NCI-H2107 (cell line): ENCODE results near the gene PTTG1IP.
"Not testable (repeated sequence)": the region's sequence is repeated elsewhere in the genome, so short reads cannot be mapped to it uniquely, and the experiment has no call there.

ENCODE experiments used
- DNase-seq: peaks from one replicate; lab custom pipeline; 2025; lab: John Stamatoyannopoulos, UW

PTTG1IP gene

DNA sequence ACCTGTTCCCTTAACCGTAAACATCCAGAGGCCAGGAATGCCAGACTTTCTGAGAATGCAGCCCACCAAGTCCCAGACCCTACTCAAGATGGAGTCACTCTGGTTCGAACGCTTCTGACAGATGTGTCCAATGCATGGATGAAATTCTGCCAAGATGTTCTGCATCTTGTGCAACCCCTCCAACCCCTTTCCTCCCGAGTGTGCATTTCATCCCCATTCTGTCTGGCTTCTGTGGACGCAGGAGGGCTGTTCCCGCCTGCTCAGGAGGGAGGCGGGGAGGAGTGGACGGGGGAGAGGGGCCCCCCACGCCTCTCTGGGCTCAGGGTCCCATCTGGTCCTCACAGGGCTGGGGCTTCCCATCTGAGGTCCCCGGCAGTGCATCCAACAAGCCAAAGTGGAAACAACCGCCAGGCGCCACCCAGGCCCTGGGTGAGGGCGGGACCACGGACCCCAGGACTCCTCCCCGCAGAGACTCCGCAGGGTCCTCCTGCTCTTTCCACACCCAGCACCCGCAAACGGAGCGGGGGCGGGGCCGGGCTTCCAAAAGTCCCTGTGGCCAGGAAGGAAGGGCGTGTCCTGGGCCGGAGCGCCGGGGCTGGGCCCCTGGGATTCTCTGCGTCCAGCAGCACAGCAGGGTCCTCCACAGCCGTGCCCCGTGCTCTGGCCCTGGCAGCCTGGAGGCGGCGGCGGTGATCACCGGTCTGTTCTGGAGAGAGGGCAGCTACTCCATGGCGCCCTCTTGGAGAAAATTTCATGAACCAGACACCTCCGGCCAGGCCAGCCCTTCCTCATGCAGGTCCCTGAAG lies 27.9 kb downstream of the PTTG1IP start:
- no peak for DNase-seq

DNA sequence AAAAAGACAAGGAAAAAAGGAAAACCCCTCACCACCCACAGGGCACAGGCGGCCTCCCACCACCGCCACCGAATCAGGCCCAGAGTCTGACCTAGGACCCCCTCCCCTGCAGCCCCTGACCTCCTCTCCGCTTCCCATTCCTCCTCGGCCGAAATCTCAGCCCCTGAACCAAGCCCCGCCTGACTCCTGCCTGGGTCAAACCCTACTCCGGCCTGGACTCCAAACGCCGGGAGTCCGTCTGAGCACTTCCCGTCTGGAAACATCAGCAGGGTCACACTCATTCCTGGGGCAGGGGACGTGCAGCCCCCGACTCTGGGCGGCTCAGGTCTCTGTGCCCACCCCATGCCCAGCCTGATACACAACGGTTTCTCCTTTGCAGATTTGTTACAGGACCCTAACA lies 29.2 kb downstream of the PTTG1IP start:
- no peak for DNase-seq

DNA sequence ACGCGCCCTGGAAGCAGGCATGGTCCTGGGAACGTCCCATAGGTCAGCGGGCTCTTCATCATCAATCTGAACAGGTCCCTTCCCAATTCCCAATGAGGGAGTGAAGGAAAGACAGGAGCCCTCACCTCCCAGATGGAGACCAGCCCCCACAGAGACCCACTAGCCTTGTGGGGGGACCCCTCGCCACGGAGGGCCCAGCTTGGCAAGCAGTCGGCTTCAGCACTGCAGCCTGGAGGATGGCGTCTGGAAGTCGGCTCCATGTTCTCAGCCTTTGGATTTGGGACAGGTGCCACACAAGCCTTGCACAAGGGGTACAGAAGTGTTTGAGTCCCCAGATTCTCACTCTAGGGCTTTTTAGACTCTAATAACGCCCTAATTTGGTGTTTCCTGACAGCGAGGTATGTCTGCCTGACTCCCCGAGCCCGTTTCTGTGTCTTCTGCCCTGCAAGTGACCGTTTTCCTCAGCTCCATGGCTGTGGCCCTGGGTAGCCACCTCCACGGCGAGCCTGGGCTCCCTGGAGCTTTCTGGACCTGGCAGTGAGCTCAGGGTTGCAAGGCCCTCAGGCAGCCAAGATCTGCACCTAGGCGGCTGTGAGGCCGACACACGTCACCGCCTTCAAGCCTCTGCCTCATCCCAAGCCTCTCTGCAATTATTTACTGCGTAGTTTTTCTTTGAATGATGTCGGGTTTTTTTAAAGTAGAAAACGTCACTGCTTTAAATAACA lies 30.6 kb downstream of the PTTG1IP start:
- DNase-seq: no peak

DNA sequence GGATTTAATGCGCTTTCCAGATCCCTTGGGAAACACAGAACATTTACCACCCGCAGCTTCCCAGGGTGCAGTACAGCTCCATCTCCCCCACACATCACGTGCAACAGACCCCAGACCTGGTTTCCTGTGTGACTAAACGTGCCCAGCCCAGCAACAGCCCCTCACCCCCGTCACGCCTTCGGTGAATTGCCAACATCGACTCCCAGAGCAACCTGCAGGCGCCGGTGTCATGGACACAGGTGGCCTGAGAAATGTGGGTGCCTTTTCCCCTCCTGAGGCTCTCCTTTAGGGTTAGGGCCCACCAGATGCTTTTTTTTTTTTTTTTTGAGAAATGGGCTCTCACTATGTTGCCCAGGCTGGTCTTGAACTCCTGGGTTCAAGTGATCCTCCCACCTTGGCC lies 31.4 kb downstream of the PTTG1IP start:
- no peak for DNase-seq

DNA sequence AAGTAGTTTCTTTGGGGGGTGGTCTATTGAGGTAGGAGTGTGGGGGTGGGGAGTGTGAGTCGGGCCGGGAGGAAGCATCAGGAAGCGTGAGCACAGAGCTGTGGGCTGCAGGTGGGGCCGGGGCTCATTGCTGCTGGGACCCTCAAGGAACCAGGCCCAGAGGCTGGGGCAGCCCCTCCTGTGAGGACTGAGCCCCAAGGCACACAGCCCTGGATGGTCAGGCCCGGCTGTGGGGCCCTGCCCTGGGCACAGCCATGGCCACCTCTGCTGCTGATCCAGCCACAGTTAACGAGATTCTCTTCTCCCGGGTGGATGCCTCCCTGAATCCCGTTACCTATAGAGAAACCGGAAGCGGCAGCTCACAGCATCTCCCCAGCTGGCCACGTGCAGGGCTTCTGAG lies 32.7 kb downstream of the PTTG1IP start:
- DNase-seq: no peak

DNA sequence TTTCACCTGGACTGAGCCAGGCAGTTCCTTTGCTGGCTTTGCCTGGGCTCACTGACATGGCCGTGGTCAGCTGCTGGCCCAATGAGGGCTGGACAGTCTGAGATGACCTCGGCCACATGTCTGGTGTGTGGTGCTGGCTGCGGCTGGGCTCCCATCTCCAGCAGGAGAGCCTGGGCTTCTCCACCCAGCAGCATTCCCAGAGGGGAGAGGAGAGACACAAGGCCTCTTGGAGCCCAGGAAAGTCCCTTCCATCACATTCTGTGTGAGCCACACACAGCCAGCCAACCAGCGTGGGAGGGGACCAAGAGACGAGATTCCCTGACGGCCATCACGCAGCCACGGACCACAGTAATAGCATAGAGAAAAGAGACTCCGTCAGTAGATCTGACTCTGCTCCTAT lies 34.5 kb downstream of the PTTG1IP start:
- no peak for DNase-seq

DNA sequence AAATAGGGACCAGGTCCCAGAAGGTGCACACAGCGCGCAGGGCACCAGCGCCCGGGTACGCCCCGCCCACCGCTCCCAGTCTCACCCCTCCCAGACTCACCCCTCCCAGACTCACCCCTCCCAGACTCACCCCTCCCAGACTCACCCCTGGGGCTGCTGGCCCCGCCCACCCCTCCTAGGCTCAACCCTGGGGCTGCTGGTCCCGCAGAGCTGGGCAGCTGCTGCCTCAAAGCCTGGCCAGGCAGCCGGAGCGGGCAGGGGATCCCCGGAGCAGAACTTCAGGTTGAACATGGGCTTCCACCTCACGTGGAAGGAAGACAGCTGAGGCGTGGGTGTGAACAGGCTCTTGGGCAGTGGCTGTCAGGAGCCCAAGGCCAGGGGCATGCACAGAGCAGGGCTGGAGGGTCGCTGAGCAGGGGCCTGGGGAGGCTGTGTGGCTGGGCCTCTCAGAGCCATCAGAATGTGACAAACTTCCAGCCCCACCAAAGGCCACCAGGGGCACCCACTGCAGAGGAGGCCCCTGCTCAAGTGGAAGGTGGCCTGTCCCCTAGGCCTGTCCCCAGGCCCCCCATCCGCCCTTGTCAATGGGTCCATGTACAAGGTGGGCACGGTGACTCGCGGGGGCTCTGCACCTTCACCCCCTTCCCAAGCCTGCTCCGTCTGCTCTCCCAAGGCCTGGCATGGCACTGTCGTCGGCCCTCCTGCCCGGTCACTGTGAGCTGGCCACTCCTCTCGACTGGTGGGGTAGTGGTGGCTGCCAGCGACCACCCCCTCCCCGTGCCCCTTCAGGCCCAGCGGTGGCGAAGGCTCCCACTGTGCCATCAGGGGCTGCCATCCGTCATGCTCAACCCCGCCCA lies 35.2 kb downstream of the PTTG1IP start:
- no peak for DNase-seq

DNA sequence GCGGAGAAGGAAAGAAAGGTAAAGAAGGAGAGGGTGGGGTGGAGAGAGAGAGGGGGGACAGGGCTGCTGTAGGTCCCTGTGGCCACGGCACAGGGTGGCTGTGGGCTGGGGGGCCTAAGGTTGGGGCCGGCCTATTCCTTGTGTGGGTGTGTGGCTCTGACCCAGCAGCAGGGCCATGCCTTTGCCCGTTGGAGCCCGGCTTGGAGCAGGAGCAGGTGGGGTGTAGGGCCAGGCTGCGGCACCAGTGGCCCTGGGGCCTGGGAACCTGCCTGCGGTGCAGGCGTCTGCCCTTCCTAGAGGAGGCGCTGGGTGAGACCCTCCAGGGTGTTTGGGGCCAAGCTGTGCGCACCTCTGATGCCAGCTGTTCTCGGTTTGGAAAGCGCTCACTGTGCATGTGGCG lies 36.0 kb downstream of the PTTG1IP start:
- DNase-seq: no peak

DNA sequence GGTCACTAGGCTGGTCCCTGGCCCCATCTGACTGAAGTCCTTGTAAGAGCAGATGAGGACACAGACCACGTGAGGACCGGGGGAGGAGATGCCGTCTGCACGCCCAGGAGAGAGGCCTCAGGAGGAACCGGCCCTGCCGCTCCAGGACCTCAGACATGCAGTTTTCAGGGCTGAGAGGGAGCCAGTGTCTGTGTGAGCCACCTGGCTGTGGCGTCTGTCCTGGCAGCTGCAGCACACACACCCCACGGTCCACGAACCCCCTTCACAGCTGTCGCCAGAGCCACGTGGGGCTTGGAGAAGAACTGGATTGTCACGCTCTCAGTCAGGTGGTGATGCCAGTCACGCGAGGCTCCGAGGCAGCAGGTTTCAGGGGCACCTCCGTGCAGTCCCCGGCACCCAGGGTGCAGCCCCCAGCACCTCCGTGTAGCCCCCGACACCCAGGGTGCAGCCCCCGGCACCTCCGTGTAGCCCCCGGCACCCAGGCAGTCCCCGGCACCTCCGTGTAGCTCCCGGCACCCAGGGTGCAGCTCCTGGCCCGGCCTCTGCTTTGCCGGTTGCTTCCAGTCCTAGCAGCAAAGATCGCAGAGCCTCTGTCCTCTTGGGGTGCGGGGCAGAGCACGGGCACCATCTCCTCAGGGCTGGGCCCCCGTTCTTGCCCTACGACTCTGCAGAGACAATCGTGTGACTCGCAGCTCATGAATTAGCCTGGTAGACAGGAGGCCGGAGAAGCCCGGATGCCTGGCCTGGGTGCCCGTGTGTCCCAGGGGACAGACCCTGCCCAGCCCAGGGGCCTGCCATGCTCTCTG lies 36.6 kb downstream of the PTTG1IP start:
- DNase-seq: no peak

DNA sequence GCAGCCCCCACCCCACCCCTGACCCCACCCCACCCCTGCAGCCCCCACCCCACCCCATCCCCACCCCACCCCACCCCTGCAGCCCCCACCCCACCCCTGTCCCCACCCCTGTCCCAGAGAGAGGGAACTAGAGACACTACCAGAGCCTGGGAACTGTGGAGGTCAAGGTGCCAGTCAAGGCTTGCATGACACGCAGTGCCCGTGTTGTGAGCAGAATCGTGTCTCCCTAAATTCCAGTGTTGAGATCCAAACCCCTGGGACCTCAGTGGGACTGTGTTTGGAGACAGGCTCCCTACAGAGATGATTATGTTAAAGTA lies 37.2 kb downstream of the PTTG1IP start:
- no peak for DNase-seq

DNA sequence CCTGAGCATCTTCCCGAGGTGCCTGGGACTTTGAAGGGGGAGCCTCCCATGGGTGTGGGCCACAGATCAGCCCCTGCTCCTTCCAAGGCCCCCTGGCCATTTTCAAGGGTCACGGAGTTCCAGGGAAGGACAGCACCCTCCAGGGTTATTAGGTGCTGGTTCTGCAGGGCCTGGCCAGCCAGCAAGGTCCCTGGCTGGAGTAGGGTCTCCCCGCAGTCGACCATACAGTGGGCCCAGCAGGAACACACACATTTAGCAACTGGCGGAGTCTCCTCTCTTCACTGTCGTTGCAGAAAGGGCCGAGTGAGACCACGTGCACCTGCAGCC lies 37.9 kb downstream of the PTTG1IP start:
- DNase-seq: no peak

DNA sequence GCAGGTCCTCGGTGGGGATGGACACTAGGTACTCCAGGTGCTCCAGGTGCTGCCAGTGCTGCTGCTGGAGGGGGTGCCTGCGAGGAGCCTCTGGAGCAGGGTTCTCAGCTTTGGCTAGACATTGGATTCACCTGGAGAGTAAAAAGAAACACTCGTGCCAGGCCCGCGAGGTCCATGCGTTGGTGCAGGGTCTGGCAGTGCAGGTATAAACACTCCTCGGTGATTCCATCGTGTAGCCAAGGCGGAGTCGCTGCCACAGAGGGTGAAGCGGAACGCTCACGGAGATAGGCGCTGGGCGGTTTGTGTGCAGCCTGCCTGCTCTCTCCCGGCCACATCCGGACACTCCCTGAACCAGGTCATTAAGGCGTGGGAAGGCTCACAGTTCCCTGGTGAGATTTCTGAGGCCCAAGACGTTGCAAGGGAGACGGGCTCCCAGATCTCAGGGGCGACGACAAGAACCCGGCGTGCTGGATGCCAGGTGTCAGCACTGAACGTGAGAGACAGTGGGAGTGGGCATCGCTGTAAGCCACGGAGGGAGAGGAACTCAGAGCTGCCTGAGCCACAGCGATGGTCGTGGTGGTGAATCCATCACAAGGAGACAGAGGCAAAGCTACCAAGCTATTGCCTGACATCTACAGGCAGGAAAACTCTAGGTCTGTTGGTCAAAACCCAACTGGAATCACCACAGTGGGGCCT lies 38.4 kb downstream of the PTTG1IP start:
- no peak for DNase-seq

DNA sequence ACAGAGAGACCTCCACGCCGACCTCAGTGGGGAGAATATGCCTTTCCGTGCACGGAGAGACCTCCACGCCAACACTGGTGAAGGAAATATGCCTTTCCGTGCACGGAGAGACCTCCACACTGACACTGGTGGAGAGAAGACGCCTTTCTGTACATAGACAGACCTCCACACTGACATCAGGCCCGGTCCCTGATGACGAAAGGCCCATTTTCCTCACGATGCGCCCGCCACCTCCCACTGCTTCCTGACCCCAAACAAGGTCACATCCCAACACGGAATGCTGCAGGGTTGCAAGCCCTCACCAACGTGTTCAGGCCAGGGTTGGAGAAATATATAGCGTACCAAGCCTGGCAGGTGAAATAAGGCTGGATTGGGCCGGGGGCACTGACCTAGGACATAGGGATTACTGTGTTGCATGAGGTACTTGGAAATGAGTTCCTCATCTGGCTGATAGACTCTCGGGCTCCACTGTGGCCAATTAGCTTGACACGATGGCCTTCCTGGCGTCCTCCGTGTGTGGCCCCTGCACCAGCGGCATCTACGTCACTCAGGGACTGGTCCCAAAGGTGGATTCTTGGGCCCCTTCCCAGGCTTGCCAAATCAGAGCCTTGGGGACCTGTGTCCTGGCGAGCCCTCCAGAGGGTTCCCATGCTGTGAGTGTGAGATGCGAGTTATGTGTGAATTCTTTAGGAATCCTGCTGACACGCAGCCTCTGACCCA lies 39.1 kb downstream of the PTTG1IP start:
- DNase-seq: no peak

DNA sequence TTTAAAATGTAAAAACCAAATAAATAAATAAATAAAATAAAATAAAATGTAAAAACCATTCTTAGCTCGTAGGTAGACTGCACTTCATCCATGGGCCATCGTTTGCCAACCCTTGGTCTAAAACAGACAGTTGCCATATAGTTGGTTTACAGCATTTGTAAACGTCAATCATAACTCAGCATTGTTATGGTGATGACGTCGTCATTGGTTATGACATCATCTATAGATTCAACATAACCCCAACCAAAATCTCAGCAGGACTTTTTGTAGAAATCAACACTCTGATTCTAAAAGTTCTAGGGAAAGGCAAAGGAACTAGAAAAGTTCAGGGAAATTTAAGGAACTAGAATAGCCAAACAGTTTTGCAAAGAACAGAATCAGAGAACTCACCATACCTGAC lies 39.8 kb downstream of the PTTG1IP start:
- no peak for DNase-seq

DNA sequence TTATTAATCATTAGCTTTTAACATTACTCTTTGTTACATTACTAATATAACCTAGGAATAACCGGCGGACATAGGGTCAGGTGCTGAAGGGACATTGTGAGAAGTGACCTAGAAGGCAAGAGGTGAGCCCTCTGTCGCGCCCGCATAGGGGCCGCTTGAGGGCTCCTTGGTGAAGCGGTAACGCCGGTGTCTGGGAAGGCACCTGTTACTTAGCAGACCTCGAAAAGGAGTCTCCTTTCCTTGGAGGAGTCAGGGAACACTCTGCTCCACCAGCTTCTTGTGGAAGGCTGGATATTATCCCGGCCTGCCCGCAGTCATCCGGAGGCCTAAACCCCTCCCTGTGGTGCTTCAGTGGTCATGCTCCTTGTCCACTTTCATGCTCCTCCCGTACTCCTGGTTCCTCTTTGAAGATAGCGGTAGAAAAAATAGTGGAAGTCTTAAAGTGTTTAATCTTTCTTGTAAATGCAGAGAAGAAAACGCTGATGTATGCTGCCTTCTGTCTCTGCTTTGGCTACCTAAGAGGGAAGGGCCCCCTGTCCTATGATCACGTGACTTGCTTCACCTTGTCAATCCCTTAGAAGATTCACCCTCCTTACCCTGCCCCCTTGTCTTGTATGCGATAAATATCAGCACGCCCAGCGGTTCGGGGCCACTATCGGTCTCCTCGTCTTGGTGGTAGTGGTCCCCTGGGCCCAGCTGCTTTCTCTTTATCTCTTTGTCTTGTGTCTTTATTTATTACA lies 40.8 kb downstream of the PTTG1IP start:
- not testable (repeated sequence) for DNase-seq

DNA sequence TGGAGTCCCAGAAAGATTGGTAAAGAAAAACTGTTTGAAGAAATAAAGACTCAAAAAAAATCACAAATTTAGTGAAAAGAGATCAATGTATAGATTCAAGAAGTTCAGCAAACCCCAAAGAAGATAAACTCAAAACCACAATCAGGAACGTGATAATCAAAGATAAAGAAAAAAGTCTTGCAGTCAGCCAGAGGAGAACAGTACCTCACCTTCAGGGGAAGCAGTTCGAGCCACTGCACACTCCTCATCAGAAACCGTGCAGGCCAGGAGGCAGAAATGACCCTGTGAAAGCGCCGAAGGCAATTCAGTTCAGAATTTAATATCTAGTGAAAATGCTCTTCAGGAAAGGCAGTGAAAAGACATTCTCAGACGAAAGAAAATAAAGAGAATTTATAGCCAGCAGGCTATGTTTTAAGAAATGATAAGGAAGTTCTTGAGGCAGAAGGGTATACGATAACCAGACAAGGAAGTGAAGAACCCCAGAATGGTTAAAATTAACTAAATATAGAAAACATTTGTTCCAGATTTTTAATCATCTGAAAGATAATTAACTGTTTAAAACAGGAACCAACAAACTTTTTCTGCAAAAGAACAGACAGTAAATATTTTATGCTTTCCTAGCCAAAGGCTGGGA lies 42.1 kb downstream of the PTTG1IP start:
- no peak for DNase-seq

DNA sequence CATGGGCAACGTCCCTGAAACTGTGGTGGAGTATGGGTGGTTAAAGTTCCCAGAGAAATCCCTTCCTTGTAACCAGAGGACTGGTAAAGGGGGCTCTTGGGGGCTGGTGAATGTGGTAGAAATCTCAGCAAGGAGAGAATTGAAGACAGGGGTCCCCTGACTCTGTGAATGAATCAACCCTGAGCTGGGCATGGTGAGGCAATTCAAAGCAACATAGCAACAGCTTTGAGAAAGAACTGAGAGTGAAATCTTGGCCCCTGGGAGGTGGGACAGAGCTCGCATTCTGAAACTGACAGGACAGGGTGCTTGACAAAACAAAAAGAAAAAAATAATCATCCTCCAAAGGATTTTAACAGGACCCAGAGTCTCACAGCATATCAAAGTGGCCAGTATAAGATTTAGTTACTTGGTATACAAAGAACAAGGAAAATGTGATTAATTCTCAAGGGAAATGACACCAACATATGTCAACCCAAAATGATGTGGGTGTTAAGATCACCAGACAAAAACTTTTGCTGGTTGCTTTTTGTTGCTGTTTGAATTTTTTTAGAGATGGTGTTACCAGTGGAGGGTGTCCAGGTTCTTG lies 43.9 kb downstream of the PTTG1IP start:
- no peak for DNase-seq

DNA sequence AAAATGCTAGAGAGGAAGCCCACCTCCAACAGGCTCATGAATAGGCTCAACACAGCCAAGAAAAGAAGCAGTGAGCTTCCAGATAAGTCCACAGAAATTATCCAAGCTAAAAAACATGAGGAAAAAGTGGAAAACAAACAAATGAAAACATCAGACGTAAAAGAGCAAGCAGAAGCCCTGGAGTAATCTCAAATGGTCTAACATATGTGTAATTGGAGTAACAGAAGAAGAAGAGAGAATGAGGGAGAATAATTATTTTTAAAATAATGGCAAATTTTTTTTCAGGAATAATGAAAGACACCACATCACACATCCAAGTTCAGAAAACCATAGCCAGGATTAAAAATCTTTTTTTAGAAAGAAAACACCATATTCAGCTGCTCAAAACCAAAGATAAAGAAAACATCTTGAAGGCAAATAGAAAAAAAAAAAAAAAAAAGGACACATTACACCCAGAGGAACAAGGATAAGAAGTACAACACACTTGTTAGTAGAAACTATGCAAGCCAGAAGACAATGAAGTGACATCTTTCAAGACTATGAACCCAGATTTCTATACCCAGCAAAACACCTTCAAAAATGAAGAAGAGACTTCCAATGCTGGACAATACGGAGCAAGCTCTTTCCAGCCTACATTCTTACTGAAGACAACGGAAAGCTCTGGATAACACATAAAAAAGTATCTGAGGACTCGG lies 45.0 kb downstream of the PTTG1IP start:
- no peak for DNase-seq

DNA sequence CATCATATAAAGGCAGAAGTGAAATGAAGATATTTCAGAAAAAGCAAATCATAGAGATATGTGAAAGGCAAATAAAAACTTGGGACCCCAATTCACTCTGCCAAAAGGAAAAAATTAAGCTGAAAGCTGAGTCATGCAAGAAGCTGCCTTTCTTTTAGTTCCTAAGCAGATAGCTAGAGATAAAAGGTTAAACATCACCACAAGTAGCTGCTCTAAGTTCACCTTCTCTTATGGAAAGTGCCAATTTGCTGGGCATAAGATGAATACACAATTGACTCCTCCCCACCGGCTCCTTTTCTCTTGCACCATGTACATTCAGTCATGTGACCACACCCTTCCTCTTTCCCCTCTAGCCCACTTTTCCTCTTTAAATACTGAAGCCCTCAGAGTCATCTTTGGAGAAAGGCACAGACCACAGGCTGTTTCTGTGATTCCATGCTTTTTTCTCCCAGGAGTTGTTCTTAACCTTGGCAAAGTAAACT lies 50.3 kb downstream of the PTTG1IP start:
- no peak for DNase-seq
